ENCODE data around the gene PRRX2.

DNA sequence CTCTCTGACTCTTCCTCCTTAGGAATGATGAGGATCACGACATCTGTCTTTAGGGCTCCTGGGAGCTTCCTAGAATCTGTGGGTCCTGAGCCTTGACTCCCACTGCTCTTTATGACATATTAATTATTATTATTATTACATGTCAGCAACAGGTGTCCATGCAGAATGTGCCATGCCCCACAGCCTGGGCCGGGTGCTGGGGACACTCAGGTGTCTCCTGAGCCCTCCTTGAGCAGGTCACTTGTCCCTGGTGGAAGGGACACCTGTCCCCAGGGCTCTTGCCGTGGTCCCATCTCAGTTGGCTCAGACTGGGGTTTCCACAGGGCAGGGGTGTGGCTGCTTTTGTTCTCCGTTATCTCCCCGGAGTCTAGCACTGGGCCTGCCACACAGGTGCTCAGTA is 53.2 kb downstream of the PRRX2 start:
- TF ChIP-seq, protein P1, sequence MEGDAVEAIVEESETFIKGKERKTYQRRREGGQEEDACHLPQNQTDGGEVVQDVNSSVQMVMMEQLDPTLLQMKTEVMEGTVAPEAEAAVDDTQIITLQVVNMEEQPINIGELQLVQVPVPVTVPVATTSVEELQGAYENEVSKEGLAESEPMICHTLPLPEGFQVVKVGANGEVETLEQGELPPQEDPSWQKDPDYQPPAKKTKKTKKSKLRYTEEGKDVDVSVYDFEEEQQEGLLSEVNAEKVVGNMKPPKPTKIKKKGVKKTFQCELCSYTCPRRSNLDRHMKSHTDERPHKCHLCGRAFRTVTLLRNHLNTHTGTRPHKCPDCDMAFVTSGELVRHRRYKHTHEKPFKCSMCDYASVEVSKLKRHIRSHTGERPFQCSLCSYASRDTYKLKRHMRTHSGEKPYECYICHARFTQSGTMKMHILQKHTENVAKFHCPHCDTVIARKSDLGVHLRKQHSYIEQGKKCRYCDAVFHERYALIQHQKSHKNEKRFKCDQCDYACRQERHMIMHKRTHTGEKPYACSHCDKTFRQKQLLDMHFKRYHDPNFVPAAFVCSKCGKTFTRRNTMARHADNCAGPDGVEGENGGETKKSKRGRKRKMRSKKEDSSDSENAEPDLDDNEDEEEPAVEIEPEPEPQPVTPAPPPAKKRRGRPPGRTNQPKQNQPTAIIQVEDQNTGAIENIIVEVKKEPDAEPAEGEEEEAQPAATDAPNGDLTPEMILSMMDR (IDR thresholded peaks at IDR 0.05; ENCODE audit: poor library complexity): no peak
- TF ChIP-seq EZH2phosphoT487 (IDR thresholded peaks at IDR 0.05; ENCODE audit: low read depth, severe bottlenecking, unreplicated experiment) (no peak), EZH2 (IDR thresholded peaks at IDR 0.05; ENCODE audit: borderline replicate concordance) (no peak)
